Measurements from ENCODE around the gene GABRR1.
"Not testable (repeated sequence)": the region's sequence is repeated elsewhere in the genome, so short reads cannot be mapped to it uniquely, and the experiment has no call there.

Gene GABRR1

GRCh38 chr6:89244241-89244985, 27.3 kb upstream of the GABRR1 start:
- TF ChIP-seq CTCF (IDR thresholded peaks at IDR 0.05; ENCODE audit: control insufficient read depth, insufficient read depth, low read depth, low read length, missing control alignments): no peak
- DNase-seq (ENCODE audit: low read depth): no peak
- no peak overlapping the region for H3K4me3 ChIP-seq (ENCODE audit: control insufficient read depth, low read depth, low read length)

GRCh38 chr6:89243331-89243629, 26.1 kb upstream of the GABRR1 start:
- no peak for TF ChIP-seq CTCF (IDR thresholded peaks at IDR 0.05; ENCODE audit: control insufficient read depth, insufficient read depth, low read depth, low read length, missing control alignments)
- DNase-seq (ENCODE audit: low read depth): no peak

GRCh38 chr6:89242574-89243330, 25.6 kb upstream of the GABRR1 start:
- no peak overlapping the region for H3K4me3 ChIP-seq (ENCODE audit: control insufficient read depth, low read depth, low read length)
- TF ChIP-seq CTCF (IDR thresholded peaks at IDR 0.05; ENCODE audit: control insufficient read depth, insufficient read depth, low read depth, low read length, missing control alignments): peak; percentile 53
- DNase-seq (ENCODE audit: low read depth): no peak

More at GRCh38 chr6:89243331-89243629, 26.1 kb upstream of the GABRR1 start:
- H3K4me3 ChIP-seq (ENCODE audit: control insufficient read depth, low read depth, low read length): no peak overlapping the region

GRCh38 chr6:89239338-89239737, 22.2 kb upstream of the GABRR1 start:
- no peak overlapping the region for H3K4me3 ChIP-seq (ENCODE audit: control insufficient read depth, low read depth, low read length)
- DNase-seq (ENCODE audit: low read depth): no peak
- TF ChIP-seq CTCF (IDR thresholded peaks at IDR 0.05; ENCODE audit: control insufficient read depth, insufficient read depth, low read depth, low read length, missing control alignments): peak; percentile 32

GRCh38 chr6:89237158-89237557, 20.0 kb upstream of the GABRR1 start:
- no peak overlapping the region for H3K4me3 ChIP-seq (ENCODE audit: control insufficient read depth, low read depth, low read length)
- TF ChIP-seq CTCF (IDR thresholded peaks at IDR 0.05; ENCODE audit: control insufficient read depth, insufficient read depth, low read depth, low read length, missing control alignments): no peak
- DNase-seq (ENCODE audit: low read depth): no peak

GRCh38 chr6:89233605-89234004, 16.4 kb upstream of the GABRR1 start:
- H3K4me3 ChIP-seq (ENCODE audit: control insufficient read depth, low read depth, low read length); DNase-seq (ENCODE audit: low read depth): not testable (repeated sequence)

- no peak for DNase-seq (ENCODE audit: low read depth)
- no peak overlapping the region for H3K4me3 ChIP-seq (ENCODE audit: control insufficient read depth, low read depth, low read length)
- TF ChIP-seq CTCF (IDR thresholded peaks at IDR 0.05; ENCODE audit: control insufficient read depth, insufficient read depth, low read depth, low read length, missing control alignments): no peak
Observed at GRCh38 chr6:89222712-89223039, 5.5 kb upstream of the GABRR1 start.
